GM12873 (cell line): ENCODE measurements around the gene TRAK1.
A peak's percentile ranks its signal among the peaks of the same experiment; 100 is the strongest.

Experiments used
- CTCF ChIP-seq: IDR thresholded peaks from 2 replicates; pipeline ENCODE4 v1.5.1; 2012; ENCODE audit warnings: low read depth, mild to moderate bottlenecking, moderate library complexity, low read length, control low read depth; ENCODE audit not compliant: insufficient read depth; ENCODE audit errors: missing control alignments

Gene TRAK1

GRCh38 chr3:42246091-42246490, 154.9 kb downstream of the TRAK1 start:
- no peak for TF ChIP-seq CTCF

- TF ChIP-seq CTCF: peak; percentile 73
Observed at GRCh38 chr3:42247576-42248027, 156.4 kb downstream of the TRAK1 start.

- TF ChIP-seq CTCF: no peak
Observed at GRCh38 chr3:42250761-42251160, 159.6 kb downstream of the TRAK1 start.

GRCh38 chr3:42254566-42254965, 163.4 kb downstream of the TRAK1 start:
- no peak for TF ChIP-seq CTCF

- TF ChIP-seq CTCF: no peak
Observed at GRCh38 chr3:42256135-42256819, 165.1 kb downstream of the TRAK1 start.

- TF ChIP-seq CTCF: no peak
Observed at GRCh38 chr3:42257007-42257406, 165.8 kb downstream of the TRAK1 start.

GRCh38 chr3:42262525-42262924, 171.4 kb downstream of the TRAK1 start:
- no peak for TF ChIP-seq CTCF
